AG10803 (cell line): Measurements from ENCODE around the gene PRR30.

Experiments
- DNase-seq: peaks from one replicate; pipeline ENCODE4 v3.0.0; 2010; ENCODE audit warnings: low read depth
- H3K4me3 ChIP-seq: 2 replicates; pipeline ENCODE4 v1.5.1; 2011; ENCODE audit warnings: mild to moderate bottlenecking, low read length, control low read depth
- CTCF ChIP-seq: conservative IDR thresholded peaks from 2 replicates; pipeline ENCODE4 v1.5.1; 2011; ENCODE audit warnings: mild to moderate bottlenecking, low read length, control low read depth, inconsistent platforms

PRR30 gene

GRCh38 chr2:27147935-27148334, 8.7 kb upstream of the PRR30 start:
- no peak for DNase-seq
- no peak for TF ChIP-seq CTCF
- H3K4me3 ChIP-seq = no peak overlapping the region

- TF ChIP-seq CTCF = no peak
- no peak overlapping the region for H3K4me3 ChIP-seq
- DNase-seq = no peak
Measured at GRCh38 chr2:27145682-27146081, 6.5 kb upstream of the PRR30 start.

GRCh38 chr2:27143285-27143684, 4.1 kb upstream of the PRR30 start:
- TF ChIP-seq CTCF = no peak
- no peak overlapping the region for H3K4me3 ChIP-seq
- no peak for DNase-seq

GRCh38 chr2:27138111-27138510, 1.1 kb downstream of the PRR30 start:
- TF ChIP-seq CTCF = no peak
- no peak overlapping the region for H3K4me3 ChIP-seq
- no peak for DNase-seq

- no peak overlapping the region for H3K4me3 ChIP-seq
- no peak for TF ChIP-seq CTCF
- no peak for DNase-seq
Measured at GRCh38 chr2:27137322-27137935, 1.8 kb downstream of the PRR30 start.

GRCh38 chr2:27136751-27137150, 2.5 kb downstream of the PRR30 start:
- TF ChIP-seq CTCF = no peak

GRCh38 chr2:27135478-27135955, 3.7 kb downstream of the PRR30 start:
- DNase-seq = no peak

More at GRCh38 chr2:27136751-27137150, 2.5 kb downstream of the PRR30 start:
- no peak overlapping the region for H3K4me3 ChIP-seq
- DNase-seq = no peak

More at GRCh38 chr2:27135478-27135955, 3.7 kb downstream of the PRR30 start:
- no peak for TF ChIP-seq CTCF
- H3K4me3 ChIP-seq = no peak overlapping the region
